ENCODE data around the gene PITRM1. TPM values are rescaled to one million over a fixed set of nuclear protein-coding genes. Genes with fewer than 3 reads are reported as not detected.
A peak's percentile ranks its signal among the peaks of the same experiment; 100 is the strongest.

Gene PITRM1
- total RNA-seq, 6 experiments from 2014 or later = 40.7 to 59.5 (median 49.7) TPM

GRCh38 chr10:3180355-3181025, 7.9 kb upstream of the PITRM1 start:
- DNase-seq (no peak), ATAC-seq (no peak)
- 65% methylated on average over 3 of the region's 6 CpGs for WGBS (ENCODE audit: insufficient coverage, low coverage, low lambda C conversion rate, missing lambda C conversion rate)
- Histone ChIP-seq H3K9me3 (no peaks in the 10 kb centered on the region), H3K27ac (no peak overlapping the region), H3K36me3 (no peaks in the 10 kb centered on the region), H3K27me3 (no peaks in the 10 kb centered on the region), H3K4me3 (no peak overlapping the region), H3K4me1 (no peaks in the 10 kb centered on the region)
- intact Hi-C loops (cut with DNase I) = no loop called here
- TF ChIP-seq CTCF (IDR thresholded peaks at IDR 0.05) (no peak), POLR2A (IDR thresholded peaks at IDR 0.05) (no peak)

- ATAC-seq = no peak
- TF ChIP-seq POLR2A (IDR thresholded peaks at IDR 0.05) (no peak), CTCF (IDR thresholded peaks at IDR 0.05) (no peak)
- H3K36me3 ChIP-seq = no peaks in the 10 kb centered on the region
- H3K4me3 ChIP-seq = no peak overlapping the region
- H3K9me3 ChIP-seq = no peaks in the 10 kb centered on the region
- WGBS (ENCODE audit: insufficient coverage, low coverage, low lambda C conversion rate, missing lambda C conversion rate) = 63% methylated on average over 5 of the region's 5 CpGs
- DNase-seq = no peak
- intact Hi-C loops (cut with DNase I) = no loop called here
- no peak overlapping the region for H3K27ac ChIP-seq
- H3K27me3 ChIP-seq = no peaks in the 10 kb centered on the region
- no peaks in the 10 kb centered on the region for H3K4me1 ChIP-seq
These were observed 6.6 kb upstream of the PITRM1 start for GRCh38 chr10:3179174-3179573.

GRCh38 chr10:3178042-3178441, 5.5 kb upstream of the PITRM1 start:
- H3K9me3 ChIP-seq = no peaks in the 10 kb centered on the region
- H3K4me1 ChIP-seq = no peaks in the 10 kb centered on the region
- WGBS (ENCODE audit: insufficient coverage, low coverage, low lambda C conversion rate, missing lambda C conversion rate) = 68% methylated on average over 5 of the region's 5 CpGs
- no peaks in the 10 kb centered on the region for H3K27me3 ChIP-seq
- no peaks in the 10 kb centered on the region for H3K36me3 ChIP-seq
- no peak for DNase-seq
- no peak overlapping the region for H3K27ac ChIP-seq
- TF ChIP-seq POLR2A (IDR thresholded peaks at IDR 0.05) (no peak), CTCF (IDR thresholded peaks at IDR 0.05) (no peak)
- intact Hi-C loops (cut with DNase I) = no loop called here
- no peak for ATAC-seq
- H3K4me3 ChIP-seq = no peak overlapping the region

- peak overlapping the region in 2 of 3 donors; percentile 8 to 39 for H3K4me3 ChIP-seq
- TF ChIP-seq CTCF (IDR thresholded peaks at IDR 0.05) = no peak
- TF ChIP-seq POLR2A (IDR thresholded peaks at IDR 0.05) = no peak
- ATAC-seq (peak; percentile 20 to 57 (median 37)), DNase-seq (peak; percentile 83 to 87 (median 84))
- peaks cover 2 to 12% (median 8%) of the 10 kb centered on the region in 4 donors for H3K36me3 ChIP-seq
- no peaks in the 10 kb centered on the region for H3K27me3 ChIP-seq
- H3K9me3 ChIP-seq = no peaks in the 10 kb centered on the region
- WGBS (ENCODE audit: insufficient coverage, low coverage, low lambda C conversion rate, missing lambda C conversion rate) = 6% methylated on average over 8 of the region's 26 CpGs
- H3K4me1 ChIP-seq = peaks cover 0 to 7% (median 3%) of the 10 kb centered on the region in 4 donors
- no peak overlapping the region for H3K27ac ChIP-seq
- intact Hi-C loops (cut with DNase I) = no loop called here
These were observed 743 bp upstream of the PITRM1 start for GRCh38 chr10:3173171-3173878.
